Upper lobe of right lung (tissue), 1 donor: ENCODE results near the gene COLEC12. TPM values are rescaled to one million over a fixed set of nuclear protein-coding genes. Genes with fewer than 3 reads are reported as not detected.

Source experiments
- ATAC-seq: fragments of 200-7000 bp; cut with Tn5 transposase; one replicate; pipeline ENCODE4 v1.9.1; 2020; ENCODE audit warnings: mild to moderate bottlenecking, moderate library complexity
- DNase-seq: peaks from one replicate; pipeline ENCODE4 v3.0.0-alpha.2; 2020
- H3K27ac ChIP-seq: fragments of 200-600 bp; one replicate; pipeline ENCODE4 v1.8.0; 2022
- H3K27me3 ChIP-seq: fragments of 200-600 bp; one replicate; pipeline ENCODE4 v1.8.0; 2022; ENCODE audit warnings: mild to moderate bottlenecking
- H3K36me3 ChIP-seq: fragments of 200-600 bp; one replicate; pipeline ENCODE4 v1.8.0; 2022
- H3K4me1 ChIP-seq: fragments of 200-600 bp; one replicate; pipeline ENCODE4 v1.8.0; 2022
- H3K4me3 ChIP-seq: fragments of 200-600 bp; one replicate; pipeline ENCODE4 v1.8.0; 2022; ENCODE audit warnings: mild to moderate bottlenecking
- H3K9me3 ChIP-seq: fragments of 200-600 bp; one replicate; pipeline ENCODE4 v1.8.0; 2022
- CTCF ChIP-seq: fragments of 200-600 bp; IDR thresholded peaks from one replicate; pipeline ENCODE4 v1.8.0; 2022; ENCODE audit warnings: antibody characterized with exemption
- intact Hi-C: fragments of 100-400 bp; cut with DNase I; formaldehyde crosslinking; loops from one replicate; pipeline ENCODE4 v1.11.0; 2022
- total RNA-seq: library from RNA; stranded (reverse); fragmentation: NEBNext Ultra II Directional; extraction: Animal tissue kit (Norgen Biotek cat#: 25700); gene quantifications from one replicate; pipeline ENCODE4 v1.2.1, GENCODE V29; 2021
- donor health status: DM: no; HTN: yes; CAD: no; lungs with severe emphysema.

The COLEC12 gene
- total RNA-seq, 1 donor from 2014 or later, result 55.2 TPM

DNA sequence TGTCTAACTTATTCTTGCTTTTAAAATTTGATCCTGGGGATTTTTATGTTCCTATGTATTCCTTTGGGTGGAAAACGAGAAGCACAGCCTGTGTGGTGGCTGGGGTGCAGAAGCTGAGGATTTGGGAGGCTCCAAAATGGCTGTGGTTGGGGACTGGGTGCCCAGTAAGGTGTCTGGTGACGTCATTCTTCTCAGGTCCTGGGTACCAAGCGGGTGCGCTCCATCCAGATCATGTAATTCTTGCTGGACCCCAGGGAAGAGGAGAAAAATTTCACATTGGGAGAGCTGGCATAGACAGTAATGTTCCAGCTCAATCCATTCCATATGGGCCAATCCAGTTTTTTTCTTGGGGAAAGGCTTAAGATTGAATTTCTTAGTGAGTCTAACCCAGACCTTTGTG lies 171.6 kb downstream of the COLEC12 start:
- H3K4me1 ChIP-seq, result peaks cover 11% of the 10 kb centered on the region
- DNase-seq (no peak), ATAC-seq (no peak)
- H3K4me3 ChIP-seq, result no peak overlapping the region
- H3K27me3 ChIP-seq, result no peaks in the 10 kb centered on the region
- no peak for TF ChIP-seq CTCF
- intact Hi-C loops, result no loop called here
- no peak overlapping the region for H3K27ac ChIP-seq
- H3K36me3 ChIP-seq, result peaks cover 10% of the 10 kb centered on the region
- no peaks in the 10 kb centered on the region for H3K9me3 ChIP-seq

DNA sequence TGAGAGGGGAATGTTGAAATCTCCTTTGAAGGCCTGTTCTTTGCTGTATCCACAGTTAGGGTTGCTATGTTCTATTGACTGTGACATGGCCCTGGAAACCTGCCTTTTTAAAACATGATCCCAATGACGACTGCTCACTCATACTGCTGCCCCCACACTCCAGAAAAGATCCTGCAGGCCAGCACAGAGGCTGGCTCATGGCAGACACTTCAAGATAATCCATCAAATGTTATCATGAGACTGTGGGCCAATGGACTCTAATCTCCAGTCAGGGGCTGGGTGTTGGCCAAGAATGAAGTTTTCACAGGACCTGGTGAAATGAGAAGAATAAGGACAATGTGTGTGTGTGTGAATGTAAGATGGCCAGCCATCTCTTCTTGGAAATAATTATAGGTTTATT lies 173.7 kb downstream of the COLEC12 start:
- DNase-seq (no peak), ATAC-seq (no peak)
- Histone ChIP-seq H3K36me3 (peaks cover 10% of the 10 kb centered on the region), H3K27me3 (no peaks in the 10 kb centered on the region), H3K9me3 (no peaks in the 10 kb centered on the region), H3K27ac (no peak overlapping the region), H3K4me3 (no peak overlapping the region), H3K4me1 (peaks cover 14% of the 10 kb centered on the region)
- intact Hi-C loops, result no loop called here
- no peak for TF ChIP-seq CTCF

DNA sequence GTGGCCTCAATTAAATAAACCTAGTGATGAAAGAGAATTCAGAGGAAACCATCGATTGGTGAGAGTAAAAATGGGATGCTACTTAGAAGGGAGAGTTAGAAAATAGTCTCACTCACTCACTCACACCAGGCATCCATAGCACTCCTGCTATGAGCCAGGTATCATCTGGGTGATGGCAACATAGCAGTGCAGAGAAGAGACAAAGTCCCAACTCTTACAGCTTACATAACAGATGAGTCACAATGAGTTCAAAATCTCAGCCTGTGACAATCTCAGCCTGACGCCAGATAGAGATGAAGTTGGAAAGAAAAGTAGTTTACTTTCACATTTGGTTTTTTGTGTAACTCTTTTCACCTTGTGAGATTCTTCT lies 177.3 kb downstream of the COLEC12 start:
- Histone ChIP-seq H3K27me3 (no peaks in the 10 kb centered on the region), H3K27ac (no peak overlapping the region), H3K36me3 (peaks cover 6% of the 10 kb centered on the region), H3K4me3 (no peak overlapping the region), H3K4me1 (peaks cover 14% of the 10 kb centered on the region), H3K9me3 (no peaks in the 10 kb centered on the region)
- no peak for ATAC-seq
- intact Hi-C loops, result no loop called here
- no peak for DNase-seq
- TF ChIP-seq CTCF, result no peak

DNA sequence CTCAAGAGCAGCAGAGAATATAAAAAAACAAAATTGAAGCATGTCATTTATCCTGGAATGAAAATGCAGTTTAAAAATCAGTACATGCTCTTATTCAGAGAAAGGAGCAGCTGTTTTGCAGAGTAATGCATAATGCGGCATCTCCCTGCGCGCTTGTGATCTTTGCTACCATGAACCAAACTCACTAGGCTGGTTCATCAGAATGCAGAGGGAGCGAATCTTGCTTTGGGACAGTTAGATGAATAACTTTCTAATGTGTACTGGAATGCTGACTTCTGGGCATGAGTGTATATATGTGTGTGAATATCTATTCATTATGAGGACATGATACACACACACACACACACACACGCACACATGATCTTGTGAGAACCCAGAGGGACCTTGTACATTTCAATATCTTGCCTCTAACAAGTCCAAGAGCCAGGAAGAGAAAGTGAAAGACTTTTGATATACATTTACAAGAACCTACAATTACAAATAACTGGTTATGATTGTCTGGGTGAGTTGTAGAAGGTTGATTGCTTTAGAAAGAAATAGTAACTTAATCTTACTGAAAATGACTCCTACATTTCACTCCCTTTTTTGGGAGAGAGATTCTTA lies 178.5 kb downstream of the COLEC12 start:
- intact Hi-C loops, result no loop called here
- ATAC-seq, result no peak

DNA sequence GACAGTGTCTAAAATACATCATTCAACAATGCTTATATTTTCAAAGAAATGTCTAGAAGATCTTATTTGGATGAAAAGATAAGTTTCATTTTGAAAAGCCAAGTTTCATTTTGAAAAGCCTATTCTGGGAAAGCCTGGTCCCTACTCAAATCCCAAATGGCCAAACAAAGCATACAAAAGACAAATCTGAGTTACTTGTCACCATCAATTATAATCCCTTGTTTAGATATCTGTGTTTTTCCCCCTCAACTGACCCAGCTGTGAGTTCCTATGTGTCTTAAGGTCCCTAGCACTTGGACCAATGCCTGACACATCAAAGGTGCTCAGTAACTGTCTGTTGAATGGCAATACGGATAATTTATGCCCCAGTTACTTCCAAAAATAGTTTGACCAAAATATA lies 180.3 kb downstream of the COLEC12 start:
- no peaks in the 10 kb centered on the region for H3K9me3 ChIP-seq
- TF ChIP-seq CTCF, result no peak
- DNase-seq (no peak), ATAC-seq (no peak)
- H3K27ac ChIP-seq, result no peak overlapping the region
- intact Hi-C loops, result no loop called here
- H3K4me3 ChIP-seq, result no peak overlapping the region
- H3K36me3 ChIP-seq, result peaks cover 6% of the 10 kb centered on the region
- no peaks in the 10 kb centered on the region for H3K27me3 ChIP-seq
- peaks cover 14% of the 10 kb centered on the region for H3K4me1 ChIP-seq

More for the DNA sequence above, 178.5 kb downstream of the COLEC12 start:
- DNase-seq, result no peak
- no peak for TF ChIP-seq CTCF
- Histone ChIP-seq H3K4me1 (peaks cover 14% of the 10 kb centered on the region), H3K27ac (no peak overlapping the region), H3K4me3 (no peak overlapping the region), H3K9me3 (no peaks in the 10 kb centered on the region), H3K27me3 (no peaks in the 10 kb centered on the region), H3K36me3 (peaks cover 6% of the 10 kb centered on the region)

- TF ChIP-seq CTCF, result no peak
- peaks cover 6% of the 10 kb centered on the region for H3K36me3 ChIP-seq
- H3K9me3 ChIP-seq, result no peaks in the 10 kb centered on the region
- H3K4me1 ChIP-seq, result peaks cover 14% of the 10 kb centered on the region
- ATAC-seq (no peak), DNase-seq (no peak)
- H3K4me3 ChIP-seq, result no peak overlapping the region
- intact Hi-C loops, result no loop called here
- H3K27me3 ChIP-seq, result no peaks in the 10 kb centered on the region
- no peak overlapping the region for H3K27ac ChIP-seq
Measured at GRCh38 chr18:319720-320119, 180.8 kb downstream of the COLEC12 start.
